A549 treated with CORT108297 at 1 μM for 4 hours (cell line): ENCODE measurements around the gene IGF2BP1. TPM values are rescaled to one million over a fixed set of nuclear protein-coding genes. Genes with fewer than 3 reads are reported as not detected.

Experiments used
- total RNA-seq: library from RNA; stranded (reverse); fragments of 200-300 nt; extraction: Qiagen RNA extraction; gene quantifications from 5 replicates; pipeline ENCODE4 v1.2.3, GENCODE V29; 2022

The IGF2BP1 gene
- 51.3 to 86.3 TPM (median 76.5 TPM) in 5 replicates for total RNA-seq

DNA sequence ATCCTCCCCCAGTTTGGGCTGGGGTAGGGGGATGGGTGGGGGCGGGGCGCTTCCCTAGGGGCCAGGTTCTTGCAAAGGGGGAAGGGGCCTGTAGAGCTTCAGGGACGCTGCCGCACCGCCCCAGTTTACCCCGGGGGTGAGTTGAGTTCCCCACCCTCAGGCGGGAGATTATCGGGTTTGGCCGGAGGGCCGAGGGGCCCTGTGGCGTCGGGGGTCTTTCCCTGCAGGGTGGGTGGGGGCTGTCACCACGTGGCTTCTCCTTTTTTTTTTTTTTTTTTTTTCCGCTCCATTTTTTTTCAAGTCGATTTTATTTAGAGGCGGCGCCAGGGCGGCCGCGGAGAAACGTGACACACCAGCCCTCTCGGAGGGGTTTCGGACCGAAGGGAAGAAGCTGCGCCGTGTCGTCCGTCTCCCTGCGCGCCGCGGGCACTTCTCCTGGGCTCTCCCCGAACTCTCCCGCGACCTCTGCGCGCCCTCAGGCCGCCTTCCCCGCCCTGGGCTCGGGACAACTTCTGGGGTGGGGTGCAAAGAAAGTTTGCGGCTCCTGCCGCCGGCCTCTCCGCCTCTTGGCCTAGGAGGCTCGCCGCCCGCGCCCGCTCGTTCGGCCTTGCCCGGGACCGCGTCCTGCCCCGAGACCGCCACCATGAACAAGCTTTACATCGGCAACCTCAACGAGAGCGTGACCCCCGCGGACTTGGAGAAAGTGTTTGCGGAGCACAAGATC is at the start of gene IGF2BP1:
Gene IGF2BP1 (plus strand): TSS at position 283 of the 724 bp plus-strand sequence. CDS start 361 bp downstream, at position 644.

Other genes starting within 250 kb of the IGF2BP1 start
- 0.34 to 0.88 TPM (median 0.49 TPM) in 5 replicates for gene TTLL6, start 180.2 kb upstream of the IGF2BP1 start, total RNA-seq
- 61.0 to 89.2 TPM (median 70.8 TPM) in 5 replicates for gene CALCOCO2, start 166.3 kb upstream of the IGF2BP1 start, total RNA-seq
- gene ATP5MC1, start 104.6 kb upstream of the IGF2BP1 start, total RNA-seq: 490 to 706 TPM (median 580 TPM) in 5 replicates
- 117 to 131 TPM (median 124 TPM) in 5 replicates for gene UBE2Z, start 89.0 kb upstream of the IGF2BP1 start, total RNA-seq
- 287 to 322 TPM (median 302 TPM) in 5 replicates for gene SNF8, start 52.5 kb upstream of the IGF2BP1 start, total RNA-seq
- gene GIP, start 28.8 kb upstream of the IGF2BP1 start, total RNA-seq: 2.8 to 6.2 TPM (median 4.6 TPM) in 5 replicates
- 0.32 to 0.67 TPM (median 0.40 TPM) in 5 replicates for gene B4GALNT2, start 135.4 kb downstream of the IGF2BP1 start, total RNA-seq
- 0.43 to 0.63 TPM (median 0.46 TPM) in 5 replicates for gene GNGT2, start 213.2 kb downstream of the IGF2BP1 start, total RNA-seq
- gene ABI3, start 213.3 kb downstream of the IGF2BP1 start, total RNA-seq: not detected in 5 replicates
- gene PHOSPHO1, start 233.4 kb downstream of the IGF2BP1 start, total RNA-seq: 0.40 to 0.92 TPM (median 0.55 TPM) in 5 replicates